SK-N-SH (cell line): ENCODE data around the gene CHD6. TPM values are rescaled to one million over a fixed set of nuclear protein-coding genes. Genes with fewer than 3 reads are reported as not detected.

Source experiments
- CTCF ChIA-PET: fragments of 300-600, 350-600 bp; formaldehyde crosslinking; extraction: SDS; loops from one replicate; lab custom pipeline; 2021; lab: Yijun Ruan, JAX
- POLR2A ChIA-PET: fragments of 350-600 bp; sonication (Branson Sonifier 250); formaldehyde crosslinking; extraction: SDS; loops from one replicate; lab custom pipeline; 2020; ENCODE audit warnings: antibody characterized with exemption, inconsistent platforms; lab: Yijun Ruan, JAX
- DNase-seq: peaks from one replicate; pipeline ENCODE4 v3.0.0; 2012
- H2AFZ ChIP-seq: fragments of 200-600 bp; sonication (generic); 2 replicates; pipeline ENCODE4 v1.8.1; 2016; ENCODE audit warnings: antibody characterized with exemption, mild to moderate bottlenecking, low read depth
- H3F3A ChIP-seq: fragments of 200-600 bp; sonication (generic); replicated peaks from 2 replicates; pipeline ENCODE3; 2016; ENCODE audit warnings: antibody characterized with exemption, mild to moderate bottlenecking; ENCODE audit not compliant: insufficient read depth
- H3K27ac ChIP-seq, 2 experiments: fragments of 200-500 bp in 1 of 2; fragments of 200-600 bp in 1 of 2; sonication (Bioruptor generic) in 1 of 2; sonication (generic), shearing (Covaris generic) in 1 of 2; 2 replicates each; pipeline versions ENCODE4 v1.5.1 to v1.6.1; 2014 to 2016; ENCODE audit warnings: low read depth in 2 of 2, inconsistent platforms in 1 of 2, low read length in 1 of 2, mild to moderate bottlenecking in 1 of 2, mixed read lengths in 1 of 2
- H3K27me3 ChIP-seq: fragments of 200-600 bp; sonication (generic), shearing (Covaris generic); 2 replicates; pipeline ENCODE4 v1.6.1; 2016; ENCODE audit warnings: mixed run types; ENCODE audit not compliant: insufficient read depth
- H3K36me3 ChIP-seq, 2 experiments: fragments of 200-500 bp in 1 of 2; fragments of 200-600 bp in 1 of 2; sonication (Bioruptor generic) in 1 of 2; sonication (generic) in 1 of 2; replicated peaks in 1 of 2; 2 replicates each; pipeline versions ENCODE3 to v1.5.1; 2014 to 2016; ENCODE audit warnings: low read length in 1 of 2, mild to moderate bottlenecking in 1 of 2; ENCODE audit not compliant: insufficient read depth in 2 of 2, control insufficient read depth in 1 of 2
- H3K4me1 ChIP-seq, 2 experiments: fragments of 200-500 bp in 1 of 2; fragments of 200-600 bp in 1 of 2; sonication (Bioruptor generic) in 1 of 2; sonication (generic), shearing (Covaris generic) in 1 of 2; 2 replicates each; pipeline versions ENCODE4 v1.5.1 to v1.6.1; 2014 to 2016; ENCODE audit warnings: low read depth in 1 of 2, low read length in 1 of 2, mixed run types in 1 of 2; ENCODE audit not compliant: insufficient read depth in 2 of 2, control insufficient read depth in 1 of 2
- H3K4me2 ChIP-seq: fragments of 200-600 bp; sonication (generic), shearing (Covaris generic); 2 replicates; pipeline ENCODE4 v1.6.1; 2017; ENCODE audit warnings: mixed run types
- H3K4me3 ChIP-seq, 2 experiments: fragments of 200-500 bp in 1 of 2; fragments of 200-600 bp in 1 of 2; sonication (Bioruptor generic) in 1 of 2; sonication (generic), shearing (Covaris generic) in 1 of 2; 2 replicates each; pipeline versions ENCODE4 v1.5.1 to v1.8.1; 2014 to 2016; ENCODE audit warnings: low read depth in 2 of 2, inconsistent platforms in 1 of 2, low read length in 1 of 2, mild to moderate bottlenecking in 1 of 2, mixed read lengths in 1 of 2, moderate library complexity in 1 of 2
- H3K79me2 ChIP-seq: fragments of 200-600 bp; sonication (generic); 2 replicates; pipeline ENCODE4 v1.8.1; 2017; ENCODE audit warnings: mild to moderate bottlenecking; ENCODE audit not compliant: insufficient read depth
- H3K9ac ChIP-seq: fragments of 200-600 bp; sonication (generic); 2 replicates; pipeline ENCODE4 v1.6.1; 2017; ENCODE audit warnings: mixed run types
- H3K9me2 ChIP-seq: fragments of 200-600 bp; sonication (generic); 2 replicates; pipeline ENCODE4 v1.6.1; 2017; ENCODE audit warnings: mixed run types
- H3K9me3 ChIP-seq: fragments of 200-600 bp; sonication (generic); 2 replicates; pipeline ENCODE4 v1.6.1; 2017; ENCODE audit warnings: mixed run types, mild to moderate bottlenecking, moderate library complexity
- H4K20me1 ChIP-seq: fragments of 200-600 bp; sonication (generic); 2 replicates; pipeline ENCODE4 v1.6.1; 2017; ENCODE audit warnings: mild to moderate bottlenecking, mixed run types; ENCODE audit not compliant: insufficient read depth
- CTCF ChIP-seq: fragments of 200-600 bp; sonication (generic); IDR thresholded peaks from 2 replicates; pipeline ENCODE4 v1.6.1; 2017; ENCODE audit warnings: antibody characterized with exemption, mild to moderate bottlenecking, moderate library complexity
- EP300 ChIP-seq, 2 experiments: IDR thresholded peaks; 2 replicates each; pipeline versions ENCODE4 v1.4.0 to v1.6.1; 2012; ENCODE audit warnings: borderline replicate concordance in 1 of 2, low read depth in 1 of 2, low read length in 1 of 2
- GABPA ChIP-seq: IDR thresholded peaks from 2 replicates; pipeline ENCODE4 v1.4.0; 2012; ENCODE audit warnings: low read depth, mild to moderate bottlenecking
- IRF3 ChIP-seq: fragments of 150-350 bp; IDR thresholded peaks from 2 replicates; pipeline ENCODE4 v1.6.1; 2016; ENCODE audit warnings: mild to moderate bottlenecking, low read depth, low read length
- JUND ChIP-seq: IDR thresholded peaks from 2 replicates; pipeline ENCODE4 v1.4.0; 2012
- MAX ChIP-seq: IDR thresholded peaks from 2 replicates; pipeline ENCODE4 v1.4.0; 2012; ENCODE audit warnings: low read depth
- MXI1 ChIP-seq: IDR thresholded peaks from 2 replicates; pipeline ENCODE4 v1.6.1; 2012; ENCODE audit warnings: mild to moderate bottlenecking, low read depth, low read length, improper control_type of control experiment
- NFIC ChIP-seq: IDR thresholded peaks from 2 replicates; pipeline ENCODE4 v1.4.0; 2012; ENCODE audit warnings: borderline replicate concordance
- POLR2AphosphoS5 ChIP-seq: IDR thresholded peaks from 2 replicates; pipeline ENCODE4 v1.6.1; 2012; ENCODE audit warnings: low read depth, low read length
- REST ChIP-seq: IDR thresholded peaks from 2 replicates; pipeline ENCODE4 v1.6.1; 2012; ENCODE audit warnings: mild to moderate bottlenecking, low read depth, low read length, moderate library complexity
- SIN3A ChIP-seq: IDR thresholded peaks from 2 replicates; pipeline ENCODE4 v1.6.1; 2012; ENCODE audit warnings: low read depth, mild to moderate bottlenecking, low read length, moderate library complexity, borderline replicate concordance
- USF1 ChIP-seq: IDR thresholded peaks from 2 replicates; pipeline ENCODE4 v1.4.0; 2012; ENCODE audit warnings: low read depth, borderline replicate concordance
- USF2 ChIP-seq: fragments of 150-350 bp; IDR thresholded peaks from 2 replicates; pipeline ENCODE4 v1.6.1; 2017; ENCODE audit warnings: antibody characterized with exemption, low read length, low read depth, borderline replicate concordance
- ZBTB33 ChIP-seq: IDR thresholded peaks from 2 replicates; pipeline ENCODE4 v1.4.0; 2012; ENCODE audit warnings: low read depth, borderline replicate concordance
- WGBS: methylation state at CpG from one replicate; pipeline ENCODE4 v1.1.6; 2017; ENCODE audit warnings: low lambda C conversion rate; 5-methylcytosine and 5-hydroxymethylcytosine counted together
- polyA plus RNA-seq, 3 experiments: library from polyadenylated mRNA; depleted of rRNA; stranded (reverse); fragments of >200 nt; gene quantifications; 2 replicates each; pipeline ENCODE4 v1.2.3, GENCODE V29; 2012

The CHD6 gene
- polyA plus RNA-seq, 1 of the 3 experiments (the other 2 are of a cell fraction) = 7.1 TPM

DNA sequence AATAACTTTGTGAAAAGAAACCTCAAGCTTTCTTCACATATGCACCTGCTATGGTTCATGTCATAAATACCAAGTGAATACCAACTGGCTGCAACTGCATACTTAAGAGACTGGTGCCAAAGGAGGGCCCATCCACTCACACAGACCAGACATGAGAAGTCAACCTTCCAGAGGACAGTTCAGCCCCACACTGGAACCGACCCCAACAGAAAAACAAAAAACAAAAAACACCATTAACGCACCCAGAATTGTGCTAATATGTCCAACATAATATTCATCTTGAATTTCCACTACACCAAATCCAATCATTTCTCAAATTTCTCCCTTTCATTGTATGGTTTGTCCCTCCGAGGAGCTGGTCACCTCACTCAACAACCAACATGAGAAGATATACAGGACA is 42.8 kb downstream of the CHD6 start (continued):
- TF ChIP-seq USF1 = no peak
- TF ChIP-seq GABPA = no peak
- no peak for TF ChIP-seq POLR2AphosphoS5
- TF ChIP-seq, all 33 proteins: peak for 0

DNA sequence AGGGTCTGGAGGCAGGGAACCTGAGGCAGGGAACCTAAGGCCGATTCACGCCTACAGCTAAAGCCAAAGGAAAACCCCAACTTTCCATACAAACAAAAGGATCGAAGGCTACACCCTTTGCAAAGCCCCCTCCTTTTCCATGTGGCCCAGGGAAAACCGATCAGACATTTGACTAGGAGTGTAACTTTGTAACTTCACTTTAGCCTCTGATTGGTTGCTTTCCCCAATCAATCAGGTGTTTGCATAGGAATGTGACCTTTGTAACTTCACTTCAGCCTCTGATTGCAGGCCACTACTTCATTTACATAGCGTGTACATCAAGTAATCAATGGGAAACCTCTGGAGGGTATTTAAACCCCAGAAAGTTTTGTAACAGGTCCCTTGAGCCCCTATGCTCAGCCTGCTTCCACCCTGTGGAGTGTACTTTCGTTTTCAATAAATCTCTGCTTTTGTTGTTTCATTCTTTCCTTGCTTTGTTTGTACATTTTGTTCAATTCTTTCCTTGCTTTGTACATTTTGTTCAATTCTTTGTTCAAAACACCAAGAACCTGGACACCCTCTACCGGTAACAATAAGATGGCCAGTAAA is 43.3 kb downstream of the CHD6 start:
- WGBS = 95% methylated on average over 7 of the region's 7 CpGs
- ChIA-PET POLR2A (no interaction called here), CTCF (no interaction called here)
- no peak for DNase-seq
- no peak overlapping the region for H3K4me2 ChIP-seq
- no peaks in the 10 kb centered on the region for H3K9me2 ChIP-seq
- peaks cover 73% of the 10 kb centered on the region for H4K20me1 ChIP-seq
- H3K9me3 ChIP-seq = no peaks in the 10 kb centered on the region
- H3F3A ChIP-seq = no peaks in the 10 kb centered on the region
- peaks cover 0 to 8% of the 10 kb centered on the region in 2 experiments; a peak in 3 of 4 replicates for H3K4me1 ChIP-seq
- no peak overlapping the region for H3K4me3 ChIP-seq
- H3K79me2 ChIP-seq = peaks cover 99% of the 10 kb centered on the region
- no peak overlapping the region for H3K9ac ChIP-seq
- no peaks in the 10 kb centered on the region for H3K27me3 ChIP-seq
- no peak overlapping the region for H3K27ac ChIP-seq
- no peaks in the 10 kb centered on the region for H3K36me3 ChIP-seq
- TF ChIP-seq USF1 = no peak
- no peak for TF ChIP-seq ZBTB33
- no peak for TF ChIP-seq REST
- TF ChIP-seq CTCF = no peak
- no peak for TF ChIP-seq IRF3
- TF ChIP-seq NFIC = no peak
- no peak for TF ChIP-seq JUND
- no peak for TF ChIP-seq MXI1
- TF ChIP-seq USF2 = no peak
- TF ChIP-seq SIN3A = no peak
- TF ChIP-seq EP300 (IDR thresholded peaks at IDR 0.05; ENCODE audit: borderline replicate concordance in 1 of 2, low read depth in 1 of 2, low read length in 1 of 2) = no peak
- TF ChIP-seq MAX = no peak
- H2AFZ ChIP-seq = no peak overlapping the region
